HuH-7.5 (cell line): Measurements from ENCODE around the gene AKAP13.

Experiments used
- DNase-seq: peaks from one replicate; pipeline ENCODE4 v3.0.0; 2011; ENCODE audit warnings: low spot score

The AKAP13 gene

DNA sequence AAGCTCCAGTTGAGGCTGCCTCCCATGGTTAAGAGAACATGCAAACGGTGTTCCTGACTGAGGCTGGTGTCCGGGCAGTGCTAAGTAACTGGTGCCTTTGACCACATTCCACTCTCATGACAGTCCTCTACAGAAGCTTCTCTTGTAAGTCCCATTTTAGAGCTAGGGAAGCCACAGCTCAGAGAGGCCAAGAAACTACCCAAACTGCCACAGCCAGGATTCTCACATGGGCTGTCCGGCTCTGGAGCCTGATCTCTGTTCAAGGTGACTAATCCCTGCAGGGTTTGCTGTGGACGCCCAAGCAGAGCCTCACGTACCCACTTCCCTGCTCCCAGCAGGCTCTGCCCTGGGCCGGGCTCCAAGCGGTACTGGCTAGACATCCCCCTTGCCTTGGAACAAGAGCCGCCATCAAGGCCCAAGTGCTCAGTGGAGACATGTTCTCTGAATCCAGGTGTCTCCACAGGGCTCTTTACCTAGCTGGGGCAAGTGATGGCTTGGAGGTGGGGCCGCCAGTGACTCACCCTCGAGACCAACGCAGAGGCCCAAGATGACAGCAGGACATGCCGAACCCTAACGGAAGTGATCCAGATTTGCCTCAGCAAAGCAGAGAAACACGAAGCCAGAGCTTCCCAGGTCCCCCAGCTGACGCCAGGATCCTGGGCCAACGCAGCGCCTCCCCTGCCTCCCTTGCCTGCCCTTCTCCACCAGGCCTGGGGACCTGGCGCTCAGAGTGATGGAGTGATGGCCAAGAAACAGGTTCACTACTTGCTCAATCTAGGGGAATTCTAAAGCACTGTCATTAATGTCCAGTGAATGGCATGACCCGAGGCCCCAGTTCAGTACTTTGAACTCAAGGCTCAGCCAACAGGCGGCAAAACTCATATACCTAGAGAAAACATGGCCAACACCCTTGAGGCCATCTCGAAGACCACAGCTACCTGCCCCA, 390.0 kb downstream of the AKAP13 start:
- DNase-seq, result no peak

DNA sequence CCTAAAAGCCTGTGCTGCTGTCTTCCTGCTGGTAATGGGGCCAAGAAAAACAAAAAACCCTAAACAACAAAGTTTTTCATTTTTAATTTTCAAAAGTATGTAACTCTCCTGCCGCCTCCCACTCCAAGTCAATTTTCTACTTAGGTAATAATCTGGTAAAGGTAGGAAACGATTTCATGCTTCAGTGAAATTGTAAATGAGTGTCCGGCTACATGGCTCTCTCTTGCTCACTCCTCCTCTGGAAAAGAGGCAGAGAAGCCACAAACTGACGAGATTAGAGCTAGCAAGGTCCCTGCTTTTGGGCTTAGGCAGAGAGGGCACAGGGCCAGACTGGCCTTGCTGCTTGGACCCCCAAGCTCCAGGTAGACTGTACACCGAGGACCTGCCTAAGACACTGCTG, 390.9 kb downstream of the AKAP13 start:
- no peak for DNase-seq

DNA sequence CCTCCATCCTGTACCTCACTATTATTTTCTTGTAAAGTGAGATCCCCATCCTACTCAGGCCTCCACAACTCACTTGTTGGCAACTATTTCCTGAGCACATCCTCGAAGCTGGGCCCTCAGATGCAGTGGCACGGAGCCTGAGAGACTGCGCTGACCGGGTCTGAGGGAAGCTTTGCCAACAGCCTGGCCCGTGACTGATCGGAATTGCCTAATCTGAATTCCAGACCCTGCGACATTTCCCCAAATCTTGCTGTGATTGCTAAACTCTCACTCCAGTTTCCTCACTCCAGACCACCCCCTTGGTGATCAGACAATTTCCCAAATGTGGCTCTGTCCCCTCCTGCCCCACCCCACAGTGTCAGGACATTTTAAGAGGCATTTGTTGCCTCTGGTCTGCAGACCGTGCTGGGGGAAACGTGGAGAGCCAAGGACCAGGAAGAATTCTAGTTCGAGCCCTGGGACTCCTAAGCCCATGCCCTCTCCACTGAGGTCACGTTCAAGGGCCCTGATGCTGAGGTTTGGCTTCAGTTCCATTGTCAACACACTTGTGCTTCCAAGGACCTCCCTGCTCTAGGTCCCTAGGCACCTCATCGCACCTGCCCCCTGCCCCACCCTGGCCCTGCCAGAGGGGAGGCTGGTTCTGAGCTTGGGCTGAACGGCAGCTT, 391.5 kb downstream of the AKAP13 start:
- no peak for DNase-seq

GRCh38 chr15:85772668-85773067, 392.3 kb downstream of the AKAP13 start:
- DNase-seq, result no peak

DNA sequence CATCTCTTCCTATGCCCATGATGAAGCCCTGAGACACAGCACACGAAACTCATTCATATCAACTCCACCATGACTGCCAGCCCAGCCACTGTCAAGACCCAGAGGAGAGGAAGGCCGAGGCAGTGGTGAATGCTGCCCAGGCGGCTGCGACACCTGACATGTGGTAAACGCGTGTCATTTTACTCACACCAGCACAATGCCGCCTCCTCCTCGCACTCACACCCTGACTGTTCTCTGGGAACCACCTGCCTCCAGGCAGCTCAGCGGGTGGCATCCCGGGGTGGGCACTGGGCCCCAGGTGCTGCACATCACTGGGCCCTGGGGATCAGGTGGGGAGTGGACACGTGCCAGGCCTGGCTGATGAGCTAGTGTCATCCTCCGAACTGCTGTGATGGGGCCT, 392.8 kb downstream of the AKAP13 start:
- no peak for DNase-seq

DNA sequence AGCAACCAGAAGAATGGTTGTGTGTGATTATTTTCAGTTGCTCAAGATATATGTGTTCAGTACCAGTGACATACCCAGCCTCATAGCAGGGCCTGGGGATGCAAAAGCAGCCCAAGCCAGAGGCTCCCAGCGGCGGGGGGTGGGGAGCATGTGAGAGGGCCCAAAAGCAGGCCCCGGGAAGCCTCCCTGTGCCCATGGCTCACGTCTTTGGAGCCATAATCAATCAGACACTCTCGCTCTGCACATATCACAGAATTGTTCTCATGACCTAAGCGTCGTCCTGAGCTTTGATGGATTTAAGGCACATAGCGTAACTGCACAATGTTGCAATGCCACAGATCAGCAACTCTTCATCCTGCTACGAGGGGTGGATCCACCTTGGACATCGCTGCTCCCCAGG, 393.6 kb downstream of the AKAP13 start:
- DNase-seq, result no peak

DNA sequence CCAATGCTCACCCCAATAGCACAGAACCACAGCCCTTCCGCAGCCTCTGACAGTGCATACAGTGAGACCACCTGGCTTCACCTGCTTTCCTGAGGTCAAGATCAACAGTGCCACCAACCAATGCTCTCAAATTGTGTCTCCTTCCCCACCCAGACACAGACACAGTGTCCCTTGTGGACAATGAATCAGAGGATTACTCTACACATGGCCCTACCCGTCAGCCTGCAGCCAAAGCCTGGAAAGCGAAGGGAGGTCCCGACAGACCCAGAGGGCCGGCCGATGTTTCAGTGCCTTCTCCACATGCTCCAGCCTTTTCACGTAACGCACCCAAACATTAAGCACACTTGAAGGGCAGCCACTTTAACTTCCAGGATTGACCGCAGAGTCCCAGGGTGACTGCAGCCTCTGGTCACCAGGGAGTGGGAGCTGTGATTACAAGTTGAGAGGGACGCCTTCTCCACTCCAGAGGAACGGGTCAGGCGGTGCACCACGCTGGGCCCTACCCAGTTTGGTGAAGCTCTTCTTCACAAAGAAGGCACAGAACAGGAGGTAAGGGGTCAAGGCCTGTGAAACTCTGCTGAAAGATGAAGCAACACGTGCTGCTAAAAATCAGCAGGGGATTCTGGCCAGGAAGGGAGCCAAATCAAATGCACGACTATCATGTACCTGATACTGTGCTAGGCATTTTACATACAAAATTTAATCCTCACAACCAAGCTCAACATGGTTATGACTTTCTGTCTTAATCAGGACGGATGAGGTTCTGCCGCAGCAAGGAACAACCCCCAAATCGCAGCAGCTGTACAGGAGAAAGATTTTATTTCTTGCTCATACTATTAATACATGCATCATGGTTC, 397.1 kb downstream of the AKAP13 start:
- no peak for DNase-seq

DNA sequence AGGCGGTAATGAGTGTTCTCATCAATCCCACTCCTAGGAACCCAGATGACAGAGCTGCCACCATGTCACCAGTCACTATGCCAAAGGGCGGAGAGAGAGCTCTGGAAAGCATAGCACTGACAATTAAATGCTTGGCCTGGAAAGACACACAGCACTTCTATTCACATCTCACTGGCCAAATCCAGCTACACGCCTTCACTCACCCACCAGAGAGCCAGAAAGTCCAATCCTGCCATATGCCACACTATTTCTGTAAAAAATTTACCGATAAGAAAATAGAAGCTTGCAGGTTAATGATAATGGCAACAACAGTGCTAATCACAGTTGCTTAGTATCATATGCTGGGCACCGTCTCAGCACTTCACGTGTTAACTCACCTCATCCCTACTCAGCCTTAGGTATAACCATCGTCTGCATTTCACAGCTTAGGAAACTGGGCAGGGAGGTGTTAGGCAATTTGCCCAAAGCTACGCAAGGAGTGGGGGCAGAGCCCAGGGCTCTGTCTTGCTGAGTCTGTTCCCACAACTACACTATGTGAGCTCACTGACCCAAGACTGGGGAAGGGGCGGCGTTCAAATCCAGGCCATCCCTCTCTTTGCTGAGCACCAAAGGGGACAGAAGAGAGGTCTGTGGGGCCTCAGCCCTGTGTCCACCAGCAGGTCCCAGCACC, 397.8 kb downstream of the AKAP13 start:
- DNase-seq, result no peak

- no peak for DNase-seq
These were observed 398.8 kb downstream of the AKAP13 start for GRCh38 chr15:85779249-85779648.

DNA sequence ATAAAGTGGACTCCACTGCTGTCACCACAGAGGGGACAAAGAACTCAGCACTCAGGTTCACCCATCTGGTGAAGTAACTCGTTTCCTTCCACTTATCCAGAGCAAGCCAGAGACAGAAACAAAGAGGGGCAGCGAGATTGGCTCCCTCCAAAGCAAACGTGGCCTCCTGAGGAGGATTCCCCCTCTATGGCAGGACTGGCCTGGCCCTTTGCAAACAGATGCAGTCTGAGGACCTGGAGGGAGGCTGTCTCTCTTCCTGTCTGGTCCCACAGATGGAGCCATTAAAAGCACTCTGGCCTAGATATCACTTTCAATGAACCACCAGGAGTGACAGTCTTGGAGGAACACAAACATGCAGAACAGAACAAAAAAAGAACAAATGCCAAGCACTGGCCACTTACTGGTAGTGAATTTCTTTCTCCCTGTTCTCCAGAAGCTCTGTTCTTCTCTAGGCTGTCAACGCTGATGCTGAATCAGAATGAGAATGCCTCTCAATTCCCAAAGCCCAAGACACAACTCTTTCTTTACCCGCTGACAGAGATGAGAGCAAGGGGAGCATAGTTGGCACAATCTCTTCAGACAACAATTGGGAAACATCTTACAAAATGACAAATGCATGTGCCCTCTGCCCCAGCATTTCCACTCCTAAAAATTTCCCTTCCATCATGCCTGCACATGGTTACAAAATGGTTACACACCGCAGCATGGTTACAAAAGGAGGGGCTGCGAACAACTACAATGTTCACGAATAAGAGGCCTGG, 400.0 kb downstream of the AKAP13 start:
- no peak for DNase-seq

GRCh38 chr15:85781099-85781498, 400.7 kb downstream of the AKAP13 start:
- DNase-seq, result no peak

DNA sequence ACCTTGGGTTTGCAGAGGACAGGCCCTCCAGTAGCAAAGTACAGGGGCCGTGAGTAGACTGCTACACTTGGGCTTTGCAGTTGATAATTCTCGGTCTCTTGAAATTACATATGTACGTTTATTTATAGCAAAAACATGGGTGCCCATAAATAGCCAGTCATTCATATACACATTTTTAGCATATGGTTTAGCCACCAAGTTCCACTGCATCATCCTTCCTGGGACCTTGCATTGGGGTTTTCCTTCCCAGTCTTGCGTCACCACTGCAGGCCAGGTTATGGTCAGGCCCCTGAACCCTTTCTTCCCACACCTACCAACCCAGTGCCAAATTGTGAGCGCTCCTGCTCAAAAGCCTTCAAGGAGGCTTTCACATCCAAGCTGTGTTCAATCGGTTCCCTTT, 401.7 kb downstream of the AKAP13 start:
- DNase-seq, result no peak

DNA sequence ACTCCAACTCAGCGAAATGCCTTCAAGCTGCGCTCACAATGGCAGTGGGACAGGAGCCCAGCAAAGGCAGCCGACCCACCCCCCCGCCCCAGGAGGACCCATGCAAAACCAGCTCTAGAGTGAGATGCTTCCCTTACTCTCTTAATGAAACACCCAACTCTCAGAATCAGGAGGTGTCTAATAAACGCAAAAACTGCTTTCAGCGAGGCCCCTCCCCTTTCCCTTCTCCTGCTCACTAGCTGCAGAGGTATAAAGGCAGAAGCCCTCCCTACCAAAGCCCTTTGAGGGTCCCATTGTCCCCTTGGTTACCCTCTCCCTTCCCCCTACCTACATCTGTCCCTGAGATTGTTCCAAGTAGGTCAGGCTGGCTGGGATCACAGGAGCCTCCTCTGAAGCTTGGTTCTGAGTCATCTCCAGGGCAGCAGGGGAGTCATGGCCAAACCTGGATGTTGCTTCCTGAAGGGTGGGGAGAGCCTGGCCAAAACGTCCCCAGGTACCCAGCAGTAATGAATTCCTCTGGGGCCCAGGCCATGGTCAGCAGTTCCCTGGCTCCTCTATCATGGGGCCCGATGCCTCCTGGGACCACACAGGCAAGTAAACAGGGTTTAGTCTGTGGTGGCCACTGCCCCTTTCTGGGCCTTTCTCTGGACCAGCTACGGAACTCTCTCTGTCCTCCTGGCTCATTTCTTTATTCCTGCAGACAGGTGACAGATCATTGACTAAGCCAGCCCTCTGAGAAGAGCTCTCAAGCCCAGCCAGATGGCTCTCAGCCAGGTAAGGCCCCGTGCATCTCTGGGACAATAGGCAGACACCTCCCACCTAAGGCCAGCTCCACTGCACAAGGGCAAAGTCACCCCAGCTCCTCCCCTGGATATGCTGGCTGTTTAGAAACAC, 405.7 kb downstream of the AKAP13 start:
- no peak for DNase-seq

- DNase-seq, result no peak
These were observed 406.3 kb downstream of the AKAP13 start for GRCh38 chr15:85786781-85787114.

GRCh38 chr15:85788771-85789495, 408.5 kb downstream of the AKAP13 start:
- peak; percentile 35 for DNase-seq

GRCh38 chr15:85789496-85789875, 409.1 kb downstream of the AKAP13 start:
- DNase-seq, result peak; percentile 3

DNA sequence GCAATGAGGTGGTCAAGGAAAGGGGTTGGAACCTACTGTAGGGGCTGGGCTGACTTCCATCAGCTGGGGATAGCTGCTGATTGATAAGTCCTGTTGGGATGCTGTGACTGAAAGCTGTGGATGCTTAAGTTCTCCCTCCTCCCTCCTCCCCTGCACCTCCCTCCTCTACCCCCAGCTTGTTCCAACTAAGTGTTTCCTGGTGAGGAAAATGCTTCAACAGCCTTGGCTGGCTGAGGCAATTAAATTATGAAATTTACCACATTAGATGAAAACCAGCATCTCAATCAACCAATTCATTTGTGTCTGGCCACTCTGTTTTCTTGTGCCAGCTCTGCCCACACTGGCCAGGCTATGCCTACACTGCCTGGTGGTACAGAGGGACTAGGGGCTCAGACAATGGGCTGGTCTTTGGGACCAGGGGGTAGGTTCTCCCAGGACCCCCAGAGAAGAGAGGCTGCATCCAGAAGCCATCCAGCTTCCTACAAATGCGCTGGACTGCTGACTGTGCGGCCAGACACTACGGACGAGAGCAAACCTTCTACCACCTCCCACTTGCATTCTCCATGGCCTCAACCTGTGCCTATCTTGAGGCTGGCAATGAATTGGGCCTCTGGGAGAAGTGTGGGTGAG, 411.8 kb downstream of the AKAP13 start:
- DNase-seq, result no peak

GRCh38 chr15:85792912-85793590, 412.6 kb downstream of the AKAP13 start:
- DNase-seq, result no peak
